ENCODE measurements around the gene VPS54.
"Not testable (repeated sequence)": the region's sequence is repeated elsewhere in the genome, so short reads cannot be mapped to it uniquely, and the experiment has no call there.

VPS54 gene

DNA sequence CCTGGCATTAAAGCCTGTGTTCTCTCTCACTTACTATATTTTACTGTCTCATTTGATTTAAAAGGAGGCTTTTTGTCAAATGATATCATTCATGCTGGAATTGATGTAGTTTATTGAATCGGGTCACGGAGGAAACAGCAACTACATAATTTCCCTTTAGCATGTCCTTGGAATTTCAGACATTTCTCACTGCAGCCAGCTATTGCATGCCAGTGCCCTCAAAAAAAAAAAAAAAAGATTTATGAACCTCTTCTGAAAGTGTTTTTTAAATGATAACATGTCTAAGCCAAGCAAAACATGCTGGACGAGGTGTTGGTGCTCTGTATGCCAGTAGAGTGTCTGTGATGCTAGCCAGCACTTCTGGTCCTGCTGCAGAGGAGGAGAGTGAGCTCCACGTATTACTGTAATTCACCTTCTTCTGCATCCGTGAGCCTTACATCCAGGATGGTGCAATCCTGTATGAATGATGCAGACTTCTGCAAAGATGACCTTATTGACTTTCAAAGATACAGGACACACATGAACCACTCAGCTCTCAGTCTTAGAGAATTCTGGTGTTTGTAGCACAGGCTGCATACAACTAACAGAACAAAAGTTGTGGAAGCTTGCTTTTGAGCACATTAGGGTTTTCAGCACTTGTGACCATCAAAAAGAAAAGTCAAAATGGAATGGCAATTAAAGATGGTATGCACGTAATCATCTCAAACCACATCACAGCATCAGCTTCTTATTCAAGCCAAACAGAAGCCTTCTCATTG is 146.5 kb downstream of the VPS54 start:
- no peak for DNase-seq (ENCODE audit: low spot score)

- DNase-seq (ENCODE audit: low spot score), result no peak
These were observed 147.4 kb downstream of the VPS54 start for GRCh38 chr2:63871864-63872263.

DNA sequence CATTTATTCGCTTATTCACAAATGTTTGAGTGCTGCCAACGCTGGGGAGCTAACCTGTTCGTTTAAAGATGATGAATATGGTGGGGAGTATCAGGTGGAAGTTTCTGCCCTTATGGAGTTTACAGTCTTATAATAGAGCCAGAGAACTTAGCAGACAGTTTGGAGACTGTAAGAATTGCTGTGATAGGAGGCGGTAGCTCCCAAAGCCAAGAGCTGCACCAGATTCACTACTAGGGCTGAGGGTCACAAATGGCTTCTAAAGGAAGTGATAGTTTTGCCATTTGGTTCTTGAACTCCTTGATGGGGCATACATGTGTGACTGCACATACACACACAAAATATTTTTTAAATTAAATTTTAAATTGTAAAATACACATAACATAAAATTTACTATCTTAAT is 148.5 kb downstream of the VPS54 start:
- no peak for DNase-seq (ENCODE audit: low spot score)

- no peak for DNase-seq (ENCODE audit: low spot score)
These were observed 153.1 kb downstream of the VPS54 start for GRCh38 chr2:63866009-63866709.

GRCh38 chr2:63865159-63865799 is 153.9 kb downstream of the VPS54 start:
- no peak for DNase-seq (ENCODE audit: low spot score)

GRCh38 chr2:63863707-63864106 is 155.5 kb downstream of the VPS54 start:
- DNase-seq (ENCODE audit: low spot score), result no peak

DNA sequence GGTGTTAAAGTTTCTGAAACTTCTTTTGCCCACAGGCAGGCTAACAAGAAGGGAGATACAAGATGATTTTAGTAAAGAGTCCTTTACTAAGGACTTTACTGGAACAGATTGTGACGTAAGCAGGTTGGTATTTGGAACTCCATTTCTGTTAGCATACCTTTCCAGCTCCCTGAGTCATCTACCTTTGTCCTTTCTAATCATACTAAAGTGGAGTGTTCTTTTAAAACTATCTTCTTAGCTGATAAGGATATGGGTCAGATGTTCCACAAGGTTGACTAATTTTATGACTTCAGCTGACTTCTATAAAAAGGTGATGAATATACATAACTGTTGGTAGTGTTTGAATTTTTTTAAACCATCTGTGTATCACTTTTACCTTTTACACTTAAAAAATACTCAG is 156.4 kb downstream of the VPS54 start:
- peak; percentile 88 for DNase-seq (ENCODE audit: low spot score)

GRCh38 chr2:63861220-63861822 is 157.9 kb downstream of the VPS54 start:
- DNase-seq (ENCODE audit: low spot score), result peak; percentile 64

GRCh38 chr2:63858291-63858690 is 160.9 kb downstream of the VPS54 start:
- no peak for DNase-seq (ENCODE audit: low spot score)

- no peak for DNase-seq (ENCODE audit: low spot score)
These were observed 163.0 kb downstream of the VPS54 start for GRCh38 chr2:63856303-63856603.

DNA sequence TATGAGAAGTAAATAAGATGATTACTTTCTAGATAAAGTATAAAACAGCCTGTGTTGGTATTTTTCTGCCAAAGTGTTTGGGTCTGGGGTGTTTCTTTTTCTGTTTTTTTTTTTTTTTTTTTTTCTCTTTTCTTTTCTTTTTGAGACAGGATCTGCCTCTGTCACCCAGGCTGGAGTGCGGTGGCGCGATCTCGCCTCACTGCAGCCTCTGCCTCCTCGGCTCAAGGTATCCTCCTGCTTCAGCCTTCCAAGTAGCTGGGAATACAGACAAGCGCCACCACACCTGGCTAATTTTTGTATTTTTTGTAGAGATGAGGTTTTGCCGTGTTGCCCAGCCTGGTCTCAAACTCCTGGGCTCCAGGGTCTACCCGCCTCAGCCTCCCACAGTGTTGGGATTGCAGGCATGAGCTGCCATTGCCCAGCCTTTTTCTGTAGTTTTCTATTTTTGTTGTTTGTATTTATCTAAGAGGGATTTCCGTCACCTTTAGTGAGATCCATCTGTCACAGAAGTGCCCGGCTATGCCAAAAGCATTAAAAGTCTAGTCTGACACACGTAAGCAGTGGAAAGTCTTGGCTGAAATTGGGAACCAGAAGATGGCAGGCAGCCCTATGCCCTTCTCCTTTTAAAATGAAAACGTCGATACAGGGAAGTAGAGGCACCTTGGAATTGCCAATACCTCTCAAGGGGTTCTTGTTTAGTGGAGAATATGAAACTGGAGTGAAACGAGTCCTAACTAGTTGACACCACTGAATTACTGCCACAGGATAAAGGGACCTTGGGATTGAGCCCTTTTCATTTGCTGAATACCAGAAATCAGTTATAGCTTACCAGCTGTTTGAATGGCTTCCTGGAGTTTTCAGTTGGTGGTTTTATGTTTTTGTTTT is 163.6 kb downstream of the VPS54 start:
- no peak for DNase-seq (ENCODE audit: low spot score)

DNA sequence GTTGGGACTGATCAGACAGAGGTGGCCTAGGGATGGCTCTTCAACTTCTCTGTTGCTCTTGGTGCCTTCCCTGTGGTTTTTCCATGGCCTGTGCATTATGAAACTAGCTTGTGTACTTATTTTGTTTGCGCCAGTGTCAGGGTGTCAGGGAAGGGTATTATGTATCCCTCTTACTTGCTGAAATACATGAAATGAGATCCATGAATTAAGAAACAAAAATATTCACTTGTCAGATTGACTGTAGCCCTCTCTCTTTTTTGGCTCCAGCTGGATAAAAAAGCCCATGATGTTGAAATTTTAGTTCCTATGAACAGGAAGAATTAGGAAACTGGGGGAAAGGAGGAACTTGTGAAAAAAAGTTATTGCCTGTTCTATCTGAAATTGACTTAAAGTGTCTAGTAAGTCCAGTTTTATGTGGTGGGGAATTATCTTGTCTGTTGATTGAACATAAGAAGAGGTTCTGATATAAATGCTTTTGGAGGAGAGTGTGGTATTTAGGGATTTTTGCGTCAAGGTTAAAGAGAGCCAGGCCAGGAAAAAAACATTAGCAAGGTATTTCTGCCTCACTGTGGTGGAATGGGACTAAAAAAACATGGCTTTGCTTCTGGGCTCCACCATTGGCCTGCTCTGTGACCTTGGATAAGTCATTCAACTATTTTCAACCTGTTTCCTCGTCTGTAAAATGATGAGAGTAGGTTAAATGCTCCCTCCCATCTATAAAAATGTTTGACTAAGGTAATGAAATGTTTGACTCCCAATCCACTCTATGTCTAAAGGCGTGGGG is 165.5 kb downstream of the VPS54 start:
- DNase-seq (ENCODE audit: low spot score), result peak; percentile 26

- DNase-seq (ENCODE audit: low spot score), result no peak
These were observed 167.4 kb downstream of the VPS54 start for GRCh38 chr2:63851691-63852311.

DNA sequence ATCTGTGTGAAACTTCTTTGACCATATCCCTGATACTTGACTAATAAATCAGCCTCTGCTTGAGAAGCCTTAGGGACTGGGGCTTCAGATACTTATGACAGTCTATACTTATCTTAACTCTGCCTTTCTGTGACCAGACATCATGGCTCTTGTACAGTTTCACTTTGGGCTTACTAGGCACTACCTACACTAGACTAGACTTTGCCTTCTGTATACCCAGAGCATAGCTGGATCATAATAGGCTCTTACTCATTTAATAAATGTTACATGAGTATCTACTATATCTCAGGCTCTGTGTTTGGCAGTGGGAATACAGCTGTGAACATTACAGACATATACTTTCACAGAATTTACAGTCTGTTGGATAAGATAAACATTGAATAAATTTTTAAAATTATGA is 168.6 kb downstream of the VPS54 start:
- DNase-seq (ENCODE audit: low spot score), result peak; percentile 21

- DNase-seq (ENCODE audit: low spot score), result no peak
These were observed 169.0 kb downstream of the VPS54 start for GRCh38 chr2:63850204-63850571.

DNA sequence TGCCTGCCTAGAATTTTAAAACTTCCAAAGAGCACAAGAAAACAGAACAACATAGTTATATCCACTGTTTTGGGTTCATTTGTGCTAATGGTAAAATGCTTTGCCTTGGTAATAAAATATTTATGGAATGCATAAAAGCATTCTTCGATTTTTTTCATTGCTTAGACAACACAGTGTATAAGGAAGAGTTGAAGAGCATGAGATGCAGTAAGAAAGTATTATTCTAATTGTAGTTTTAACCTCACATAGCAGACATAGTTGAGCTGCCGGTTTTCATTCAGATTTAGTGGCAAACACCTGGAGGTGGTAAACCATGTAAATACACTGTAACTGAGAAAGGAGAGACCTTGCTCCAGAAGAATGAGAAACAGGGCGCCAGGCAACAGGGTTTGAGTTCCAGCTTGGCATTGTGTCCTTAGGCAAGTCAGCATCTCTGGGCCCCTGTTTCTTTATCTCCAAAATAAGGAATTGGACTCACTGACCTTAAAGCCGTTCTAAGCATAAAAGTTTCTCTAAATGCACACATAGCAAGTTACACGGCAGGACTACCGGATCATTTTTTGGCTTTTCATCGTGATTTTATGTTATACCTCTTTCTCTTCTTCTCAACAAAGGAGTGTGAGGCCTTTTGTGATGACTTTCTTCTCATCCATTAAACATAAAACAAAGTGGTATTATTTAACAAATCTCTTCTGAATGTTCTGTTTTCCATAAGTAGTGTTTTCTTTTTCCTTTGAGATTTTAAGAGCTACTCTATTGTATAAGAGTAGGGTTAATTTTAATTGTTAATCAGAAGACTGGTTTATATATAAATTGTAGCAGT is 169.6 kb downstream of the VPS54 start:
- no peak for DNase-seq (ENCODE audit: low spot score)

DNA sequence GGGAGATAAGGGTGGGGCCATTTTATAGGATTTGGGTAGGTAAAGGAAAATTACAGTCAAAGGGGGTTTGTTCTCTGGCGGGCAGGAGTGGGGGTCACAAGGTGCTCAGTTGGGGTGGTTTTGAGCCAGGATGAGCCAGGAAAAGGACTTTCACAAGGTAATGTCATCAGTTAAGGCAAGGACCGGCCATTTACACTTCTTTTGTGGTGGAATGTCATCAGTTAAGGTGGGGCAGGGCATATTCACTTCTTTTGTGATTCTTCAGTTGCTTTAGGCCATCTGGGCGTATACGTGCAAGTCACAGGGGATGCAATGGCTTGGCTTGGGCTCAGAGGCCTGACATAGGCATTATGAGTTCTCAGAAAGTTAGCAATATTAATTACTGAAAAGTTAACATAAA is 171.7 kb downstream of the VPS54 start:
- DNase-seq (ENCODE audit: low spot score), result not testable (repeated sequence)

DNA sequence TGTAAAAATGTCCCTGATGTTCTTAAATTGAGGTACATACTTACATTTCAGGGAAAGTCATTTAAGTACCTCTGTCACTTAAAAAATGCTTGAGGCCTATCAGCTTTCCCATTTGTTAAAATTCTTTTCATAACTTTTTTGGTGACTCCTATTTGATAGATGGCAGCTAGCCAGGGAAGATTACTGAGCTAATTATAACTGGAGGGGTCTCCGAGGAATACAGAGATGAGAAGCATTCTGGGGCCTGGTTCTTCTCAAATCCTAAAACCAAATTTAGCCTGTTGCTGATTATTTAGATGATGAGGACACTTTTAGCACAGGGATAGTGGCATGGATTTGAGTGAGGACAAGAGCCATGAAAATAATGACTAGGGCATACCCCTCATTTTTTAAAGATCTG is 172.7 kb downstream of the VPS54 start:
- DNase-seq (ENCODE audit: low spot score), result no peak

GRCh38 chr2:63845866-63846265 is 173.4 kb downstream of the VPS54 start:
- no peak for DNase-seq (ENCODE audit: low spot score)

DNA sequence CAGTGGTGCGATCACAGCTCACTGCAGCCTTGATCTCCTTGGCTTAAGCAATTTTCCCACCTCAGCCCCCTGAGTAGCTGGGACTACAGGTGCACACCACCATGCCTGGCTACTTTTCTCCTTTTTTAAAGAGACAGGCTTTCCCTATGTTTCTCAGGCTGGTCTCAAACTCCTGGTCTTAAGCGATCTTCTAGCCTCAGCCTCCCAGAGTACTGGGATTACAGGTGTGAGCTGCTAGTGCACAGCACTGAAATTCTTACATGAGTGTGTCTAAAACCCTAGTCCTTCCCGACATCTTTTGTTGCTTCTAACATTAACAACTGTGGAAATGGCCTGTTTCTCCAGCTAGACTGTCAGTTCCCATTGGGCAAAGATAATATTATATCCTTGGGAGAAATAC is 174.6 kb downstream of the VPS54 start:
- no peak for DNase-seq (ENCODE audit: low spot score)

All from kidney tubule cell (primary cell).